ENCODE measurements around the gene CREBZF. TPM values are rescaled to one million over a fixed set of nuclear protein-coding genes. Genes with fewer than 3 reads are reported as not detected.
"Not testable (repeated sequence)": the region's sequence is repeated elsewhere in the genome, so short reads cannot be mapped to it uniquely, and the experiment has no call there.

CREBZF gene
- total RNA-seq, 1 donor from 2014 or later: 59.0 TPM

- intact Hi-C loops (cut with micrococcal nuclease): loop anchor here (1.0 to 10.0 kb wide), 20 partner anchors 19 to 1454 kb away; partner anchors contain the start of genes HIKESHI, PICALM, TMEM126A and TMEM135
Measured at GRCh38 chr11:85627998-85628770, 36.7 kb downstream of the CREBZF start, which contains the start of gene TMEM126B. TSS of gene TMEM126B (plus strand) at chr11:85628593. CDS start at chr11:85628608, 15 bp downstream.

- intact Hi-C loops (cut with micrococcal nuclease): loop anchor here (5.0 to 10.0 kb wide), 2 partner anchors 913 to 1455 kb away; no protein-coding TSS in a partner anchor
Measured at GRCh38 chr11:85627332-85627997, 37.5 kb downstream of the CREBZF start, which contains the start of gene DLG2. TSS of gene DLG2 (minus strand) at chr11:85627344.

GRCh38 chr11:85626496-85626895, 38.4 kb downstream of the CREBZF start:
- intact Hi-C loops (cut with micrococcal nuclease): loop anchor here (5.0 to 10.0 kb wide), 2 partner anchors 912 to 1456 kb away; no protein-coding TSS in a partner anchor

GRCh38 chr11:85620256-85620655, 44.7 kb downstream of the CREBZF start:
- intact Hi-C loops (cut with micrococcal nuclease): loop anchor here (10.0 kb wide), 1 partner anchor 905 kb away; no protein-coding TSS in a partner anchor

- intact Hi-C loops (cut with micrococcal nuclease): no loop called here
Measured at GRCh38 chr11:85619499-85619898, 45.4 kb downstream of the CREBZF start.

GRCh38 chr11:85611643-85612042, 53.3 kb downstream of the CREBZF start:
- intact Hi-C loops (cut with micrococcal nuclease): not testable (repeated sequence)

Other genes starting within 250 kb of the CREBZF start
- gene DLG2, start 37.8 kb downstream of the CREBZF start, total RNA-seq: 0.88 and 1.4 TPM in 2 replicates
- gene TMEM126B, start 36.5 kb downstream of the CREBZF start, total RNA-seq: 54.6 and 55.6 TPM in 2 replicates
- gene TMEM126A, start 17.2 kb downstream of the CREBZF start, total RNA-seq: 35.2 and 40.1 TPM in 2 replicates
- gene CCDC89, start 21.1 kb upstream of the CREBZF start, total RNA-seq: 1.4 and 2.0 TPM in 2 replicates
- gene SYTL2, start 146.0 kb upstream of the CREBZF start, total RNA-seq: 96.5 and 97.9 TPM in 2 replicates
- not detected in 2 replicates for gene CCDC83, start 190.3 kb upstream of the CREBZF start, total RNA-seq